Measurements from ENCODE around the gene HES7.

DNA sequence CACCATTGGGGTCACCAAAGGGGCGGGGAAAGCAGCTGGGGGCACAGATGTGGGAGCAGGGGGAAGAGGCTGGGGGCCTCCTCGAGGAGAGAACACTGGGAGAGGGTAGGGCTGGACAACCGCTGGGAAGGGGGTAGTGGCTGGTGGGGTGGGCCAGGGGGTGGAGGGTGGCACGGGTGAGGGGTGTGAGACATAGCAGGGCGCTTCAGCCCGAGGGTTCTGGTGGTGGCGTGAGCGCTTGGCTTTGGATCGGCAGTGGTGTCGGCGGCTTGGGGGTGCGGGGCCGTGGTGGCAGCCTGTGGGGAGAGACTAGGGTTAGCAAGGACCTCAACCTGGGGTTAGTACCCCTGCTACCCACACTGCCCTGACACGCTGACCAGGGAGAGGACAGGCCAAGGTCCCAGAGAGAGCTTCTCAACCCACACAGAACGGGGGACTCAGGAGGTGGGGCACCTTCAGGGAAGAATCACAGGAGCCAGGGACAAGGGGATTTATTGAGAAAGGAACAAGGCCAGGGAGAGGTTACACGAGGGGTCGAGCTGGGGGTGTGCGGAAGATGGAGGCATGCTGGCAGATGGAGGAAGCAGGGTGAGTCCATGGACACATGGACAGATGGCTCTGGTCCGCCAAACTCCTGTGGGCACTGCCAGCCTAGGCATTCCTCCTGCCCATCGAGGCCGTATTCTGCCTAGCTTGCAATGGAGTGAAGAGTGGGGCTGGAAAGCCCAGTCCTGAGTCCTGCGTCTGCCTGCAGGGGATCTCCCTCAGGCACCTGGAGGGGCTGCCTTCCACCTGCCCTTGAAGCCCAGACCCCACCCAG lies 19.9 kb upstream of the HES7 start:
- TF ChIP-seq, protein P1, sequence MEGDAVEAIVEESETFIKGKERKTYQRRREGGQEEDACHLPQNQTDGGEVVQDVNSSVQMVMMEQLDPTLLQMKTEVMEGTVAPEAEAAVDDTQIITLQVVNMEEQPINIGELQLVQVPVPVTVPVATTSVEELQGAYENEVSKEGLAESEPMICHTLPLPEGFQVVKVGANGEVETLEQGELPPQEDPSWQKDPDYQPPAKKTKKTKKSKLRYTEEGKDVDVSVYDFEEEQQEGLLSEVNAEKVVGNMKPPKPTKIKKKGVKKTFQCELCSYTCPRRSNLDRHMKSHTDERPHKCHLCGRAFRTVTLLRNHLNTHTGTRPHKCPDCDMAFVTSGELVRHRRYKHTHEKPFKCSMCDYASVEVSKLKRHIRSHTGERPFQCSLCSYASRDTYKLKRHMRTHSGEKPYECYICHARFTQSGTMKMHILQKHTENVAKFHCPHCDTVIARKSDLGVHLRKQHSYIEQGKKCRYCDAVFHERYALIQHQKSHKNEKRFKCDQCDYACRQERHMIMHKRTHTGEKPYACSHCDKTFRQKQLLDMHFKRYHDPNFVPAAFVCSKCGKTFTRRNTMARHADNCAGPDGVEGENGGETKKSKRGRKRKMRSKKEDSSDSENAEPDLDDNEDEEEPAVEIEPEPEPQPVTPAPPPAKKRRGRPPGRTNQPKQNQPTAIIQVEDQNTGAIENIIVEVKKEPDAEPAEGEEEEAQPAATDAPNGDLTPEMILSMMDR (IDR thresholded peaks at IDR 0.05), result no peak
- TF ChIP-seq POLR2A (IDR thresholded peaks at IDR 0.05), result no peak
